Activated CD4-positive, CD25-positive, alpha-beta regulatory T cell treated with anti-CD3 and anti-CD28 coated beads, Interleukin-2, amount 50 U/mL, for 24 hours (primary cell): ENCODE data around the gene MISP3.
A peak's percentile ranks its signal among the peaks of the same experiment; 100 is the strongest.

Source experiments
- ATAC-seq, 2 donors: fragments of 150-1000 bp; cut with Tn5 transposase; one replicate each; pipeline ENCODE4 v1.10.0; 2021; ENCODE audit warnings: mild to moderate bottlenecking in 1 of 2, moderate library complexity in 1 of 2

Gene MISP3

DNA sequence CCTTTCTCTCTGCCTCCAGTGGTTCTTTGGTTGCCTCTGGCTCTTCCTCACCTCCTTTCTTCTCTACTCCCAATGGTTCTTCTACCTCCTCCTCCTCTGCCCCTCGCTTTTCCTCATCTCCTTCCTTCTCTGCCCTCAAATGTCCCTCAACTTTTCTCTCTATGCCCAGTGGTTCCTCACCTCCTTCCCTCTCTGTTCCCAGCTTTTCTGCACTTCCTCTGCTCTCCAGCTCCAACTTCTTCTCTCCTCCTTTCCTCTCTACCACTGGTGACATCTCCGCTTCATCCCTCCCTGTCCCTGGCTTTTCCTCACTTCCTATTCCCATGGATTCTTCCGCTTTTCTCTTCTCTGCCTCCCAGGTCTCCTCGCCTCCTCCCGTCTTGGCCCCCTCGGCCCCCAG, 18.5 kb upstream of the MISP3 start:
- ATAC-seq, result no peak

DNA sequence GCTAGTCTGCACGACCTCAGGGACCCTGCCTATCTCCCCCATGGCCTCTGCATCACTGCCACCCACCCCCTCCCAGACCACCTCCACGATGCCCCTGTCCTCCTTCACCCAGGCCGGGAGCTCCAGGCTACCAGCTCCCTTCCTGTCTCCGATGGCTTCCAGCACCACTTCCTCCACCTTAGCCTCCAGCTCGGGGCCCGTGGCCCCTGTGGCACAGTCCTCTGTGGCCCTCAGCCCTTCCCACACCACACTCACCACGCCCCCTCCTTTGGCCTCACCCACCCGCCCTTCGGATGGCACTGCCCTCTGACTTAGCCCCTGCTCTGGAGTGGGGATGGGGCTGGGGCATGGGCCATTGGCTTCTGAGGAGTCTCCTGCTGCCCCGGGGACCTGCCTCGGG, 17.9 kb upstream of the MISP3 start:
- peak in 1 of 2 donors; percentile 19 for ATAC-seq

DNA sequence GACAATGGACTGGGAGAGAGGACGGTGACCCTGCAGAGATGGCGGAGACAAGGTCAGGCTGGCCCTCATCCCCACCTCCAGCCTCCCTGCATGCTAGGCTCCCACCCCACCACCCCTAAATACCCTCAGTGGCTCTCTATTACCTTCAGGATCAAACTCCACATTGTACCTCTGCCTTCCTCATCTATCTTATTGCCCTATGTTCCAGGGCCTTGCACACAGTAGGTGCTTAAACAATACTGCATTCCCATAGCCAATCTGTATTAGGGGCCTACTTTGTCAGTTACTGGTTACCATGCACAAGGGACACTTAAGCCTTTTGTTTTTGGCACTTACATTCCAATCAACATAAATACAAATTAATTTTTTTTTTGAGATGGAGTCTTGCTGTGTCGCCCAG, 17.2 kb upstream of the MISP3 start:
- ATAC-seq, result no peak

DNA sequence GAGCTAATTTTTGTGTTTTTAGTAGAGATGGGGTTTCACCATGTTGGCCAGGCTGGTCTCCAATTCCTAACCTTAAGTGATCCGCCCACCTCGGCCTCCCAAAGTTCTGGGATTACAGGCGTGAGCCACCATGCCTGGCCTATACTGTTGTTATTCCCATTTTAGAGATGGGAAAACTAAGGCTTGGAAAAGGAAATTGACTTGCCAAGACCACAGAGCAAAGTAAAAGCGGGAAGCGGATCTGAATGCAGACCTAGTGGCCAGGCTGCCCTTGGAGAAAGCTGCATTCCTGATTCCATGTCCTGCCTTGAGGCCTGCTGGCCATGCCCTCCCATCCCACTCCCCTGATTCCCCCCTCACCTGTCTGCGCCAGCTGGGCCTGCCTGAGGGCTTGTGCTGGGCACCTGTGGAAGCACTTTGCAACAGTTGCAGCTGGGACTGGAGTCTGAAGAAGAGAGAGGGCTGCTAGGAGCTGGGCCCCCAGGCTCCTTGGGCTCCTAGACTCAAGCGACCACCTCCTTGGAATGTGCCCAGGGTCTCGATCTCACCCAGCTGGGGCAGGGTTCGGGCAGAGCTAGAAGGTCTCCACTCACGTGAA, 16.4 kb upstream of the MISP3 start:
- ATAC-seq, result no peak

GRCh38 chr19:14056741-14057356, 15.7 kb upstream of the MISP3 start:
- ATAC-seq, result no peak

GRCh38 chr19:14058182-14059092, 14.1 kb upstream of the MISP3 start:
- ATAC-seq, result peak in 1 of 2 donors; percentile 52

DNA sequence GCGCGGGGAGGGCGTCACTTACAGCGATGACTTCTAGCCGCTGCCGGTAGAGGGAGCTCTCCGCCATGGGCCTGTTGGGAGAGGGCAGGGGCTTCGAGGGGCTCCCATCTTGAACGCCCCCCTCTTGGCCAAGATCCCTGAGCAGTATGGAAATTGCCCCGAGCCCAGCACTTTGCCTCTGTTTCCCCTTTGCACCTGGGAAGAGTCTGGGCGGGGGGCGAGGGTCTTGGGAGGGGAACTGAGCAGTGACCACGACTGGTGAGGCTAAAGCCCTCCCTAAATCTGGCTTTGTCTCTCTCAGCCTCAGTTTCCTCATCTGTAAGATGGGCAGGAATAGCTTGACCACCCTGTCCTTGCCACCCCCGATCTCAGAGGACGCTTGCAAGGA, 13.5 kb upstream of the MISP3 start:
- no peak for ATAC-seq

DNA sequence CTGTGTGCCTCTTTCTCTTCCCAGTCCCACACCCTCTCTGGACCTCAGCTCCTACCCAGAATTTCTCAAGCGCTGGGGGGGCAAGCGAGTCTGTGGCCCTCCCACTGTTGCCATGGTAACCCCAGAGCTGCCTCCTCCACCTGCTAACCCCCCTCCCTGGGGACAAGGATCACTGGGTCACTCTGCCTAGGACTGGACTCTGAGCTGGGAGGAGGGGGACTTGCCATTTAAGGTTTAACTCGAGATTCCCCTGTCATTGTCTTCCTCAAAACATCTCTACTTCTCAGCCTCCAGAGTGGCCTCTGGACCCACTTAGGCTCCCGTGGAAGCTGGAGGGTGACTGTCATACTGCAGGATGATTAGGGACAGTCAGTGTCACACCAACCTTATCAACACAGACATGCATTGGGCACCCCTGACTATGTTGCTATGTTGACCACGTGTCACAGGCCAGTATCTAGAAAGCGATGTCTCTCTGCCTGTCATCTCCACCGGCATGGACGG, 12.9 kb upstream of the MISP3 start:
- ATAC-seq, result no peak

DNA sequence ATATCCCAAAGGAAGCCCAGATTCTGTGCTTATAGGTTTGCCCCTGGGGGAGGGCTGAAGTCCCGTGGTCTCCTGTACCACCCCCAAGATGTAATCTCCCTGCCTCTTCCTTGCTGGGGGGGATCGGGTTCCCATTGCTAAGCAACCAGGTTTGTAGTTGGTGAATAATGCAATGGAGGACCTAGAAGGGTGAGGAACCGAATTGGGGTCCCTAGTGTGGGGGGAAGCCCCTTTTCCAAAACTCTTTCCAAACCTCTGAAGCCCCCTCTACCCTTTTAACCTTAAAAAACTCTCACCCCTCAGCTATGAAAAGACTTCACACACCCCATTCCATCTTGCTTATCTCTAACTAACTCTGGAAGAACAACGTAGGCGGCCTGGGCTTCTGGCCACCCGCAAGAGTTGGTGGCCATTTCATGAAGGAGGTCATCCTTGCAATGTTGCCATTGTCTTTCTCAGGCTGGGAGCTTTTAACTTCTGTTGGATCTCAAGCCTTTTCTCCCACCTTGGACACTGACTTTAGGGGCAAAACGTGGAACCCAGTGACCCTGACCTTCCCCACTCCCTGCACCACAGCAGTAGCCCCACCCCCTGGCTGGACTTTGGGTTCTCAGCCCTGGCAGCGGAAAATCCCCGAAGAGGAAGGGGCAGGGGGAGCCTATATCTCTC, 11.4 kb upstream of the MISP3 start:
- no peak for ATAC-seq

DNA sequence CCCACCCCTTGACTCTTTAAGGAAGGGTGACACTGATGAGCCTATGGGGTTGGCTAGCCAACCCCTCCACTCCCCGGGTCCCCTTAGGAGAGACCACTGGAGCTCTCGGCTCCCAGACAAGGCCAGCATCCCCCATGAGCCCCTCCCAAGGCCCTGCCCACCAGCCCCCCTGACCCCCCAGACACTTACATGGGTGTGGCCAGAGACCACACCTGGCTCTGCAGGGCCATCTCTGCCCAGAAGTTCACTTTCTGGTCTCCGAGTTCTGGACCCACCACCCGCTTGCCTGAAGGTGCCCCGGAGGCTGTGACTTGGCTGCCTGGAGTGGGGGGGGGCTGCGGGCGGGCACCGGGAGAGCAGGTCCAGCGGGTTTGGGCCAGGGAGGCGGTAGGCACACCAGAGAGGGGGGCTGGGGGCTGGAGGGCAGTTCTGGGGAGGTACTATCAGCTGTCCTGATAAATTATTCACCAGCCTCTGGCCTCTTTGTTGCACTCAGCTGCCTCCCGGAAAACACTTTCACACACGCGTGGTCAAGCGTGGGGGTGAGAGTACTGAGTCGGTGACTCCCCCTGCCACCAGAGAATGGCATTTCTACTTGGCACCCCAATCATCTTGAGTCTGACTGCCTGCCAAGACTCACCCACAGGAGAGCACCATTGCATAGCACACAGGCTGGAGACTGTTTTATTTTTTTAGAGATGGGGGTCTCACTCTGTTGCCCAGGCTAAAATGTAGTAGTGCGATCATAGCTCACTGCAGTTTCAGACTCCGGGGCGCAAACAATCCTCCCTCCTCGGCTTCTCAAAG, 10.6 kb upstream of the MISP3 start, which contains the start of gene PALM3:
Gene PALM3 (minus strand): TSS at position 326 of the 807 bp plus-strand sequence. CDS start 96 bp downstream, at position 230.
- ATAC-seq, result no peak

DNA sequence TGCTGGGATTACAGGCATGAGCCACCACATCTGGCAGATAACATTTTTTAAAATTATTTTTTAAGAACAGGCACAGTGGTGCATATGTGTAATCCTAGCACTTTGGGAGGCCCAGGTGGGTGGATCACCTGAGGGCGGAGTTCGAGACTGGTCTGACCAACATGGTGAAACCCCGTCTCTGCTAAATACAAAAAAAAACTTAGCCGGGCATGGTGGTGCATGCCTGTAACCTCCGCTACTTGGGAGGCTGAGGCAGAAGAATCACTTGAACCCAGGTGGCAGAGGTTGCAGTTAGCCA, 10.1 kb upstream of the MISP3 start:
- ATAC-seq, result no peak

GRCh38 chr19:14063105-14063504, 9.5 kb upstream of the MISP3 start:
- ATAC-seq, result no peak

GRCh38 chr19:14066134-14066533, 6.5 kb upstream of the MISP3 start:
- no peak for ATAC-seq

GRCh38 chr19:14070268-14071050, 2.1 kb upstream of the MISP3 start:
- ATAC-seq, result no peak

GRCh38 chr19:14073261-14073924, 807 bp downstream of the MISP3 start:
- ATAC-seq, result peak; percentile 76 to 78

- ATAC-seq, result peak; percentile 0 to 4
These were observed 1.6 kb downstream of the MISP3 start for GRCh38 chr19:14073925-14074838.

DNA sequence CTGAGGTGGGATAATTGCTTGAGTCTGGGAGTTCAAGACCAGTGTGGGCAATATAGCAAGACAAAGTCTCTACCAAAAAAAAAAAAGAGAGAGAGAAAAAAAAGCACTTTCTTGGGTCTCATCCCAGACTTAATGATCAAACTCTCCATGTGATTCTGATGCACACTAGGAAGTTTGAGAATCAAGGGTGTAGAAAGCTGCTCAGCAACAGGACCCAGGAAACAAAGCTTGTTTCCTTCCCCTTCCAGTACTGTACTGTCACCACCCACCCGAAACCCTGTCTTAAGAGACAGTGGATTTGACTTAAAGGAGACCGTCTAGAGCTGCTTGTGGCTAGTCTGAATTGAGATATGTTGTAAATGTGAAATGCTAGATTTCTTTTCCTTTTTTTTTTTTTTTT, 5.8 kb downstream of the MISP3 start:
- no peak for ATAC-seq

- peak; percentile 95 for ATAC-seq
These were observed 8.6 kb downstream of the MISP3 start for GRCh38 chr19:14080887-14081796.
